Stimulated activated CD4-positive, alpha-beta T cell treated with anti-CD3 and anti-CD28 coated beads, Interleukin-1b, Interleukin-23, amount 100 ng/mL, for 48 hours (primary cell): ENCODE results near the gene NEK7.

Experiments
- DNase-seq: peaks from one replicate; pipeline ENCODE4 v3.0.0-alpha.2; 2020

NEK7 gene

GRCh38 chr1:198147216-198147615 lies 9.6 kb upstream of the NEK7 start:
- no peak for DNase-seq

GRCh38 chr1:198150369-198150768 lies 6.4 kb upstream of the NEK7 start:
- no peak for DNase-seq

GRCh38 chr1:198151688-198152087 lies 5.1 kb upstream of the NEK7 start:
- DNase-seq: no peak

GRCh38 chr1:198153103-198153502 lies 3.7 kb upstream of the NEK7 start:
- no peak for DNase-seq

- DNase-seq: no peak
Measured at GRCh38 chr1:198153804-198154203, 3.0 kb upstream of the NEK7 start.

- DNase-seq: no peak
Measured at GRCh38 chr1:198155253-198155652, 1.5 kb upstream of the NEK7 start.

GRCh38 chr1:198156111-198156744 lies 570 bp upstream of the NEK7 start:
- peak; percentile 71 for DNase-seq

- DNase-seq: peak; percentile 84
Measured at GRCh38 chr1:198157241-198157846, 546 bp downstream of the NEK7 start.

GRCh38 chr1:198157847-198158725 lies 1.3 kb downstream of the NEK7 start:
- peak; percentile 33 for DNase-seq

GRCh38 chr1:198158735-198159589 lies 2.2 kb downstream of the NEK7 start:
- peak; percentile 86 for DNase-seq

- no peak for DNase-seq
Measured at GRCh38 chr1:198160222-198160621, 3.4 kb downstream of the NEK7 start.

- DNase-seq: no peak
Measured at GRCh38 chr1:198160946-198161614, 4.3 kb downstream of the NEK7 start.

GRCh38 chr1:198161718-198162090 lies 4.9 kb downstream of the NEK7 start:
- DNase-seq: no peak

- no peak for DNase-seq
Measured at GRCh38 chr1:198162091-198162767, 5.4 kb downstream of the NEK7 start.

GRCh38 chr1:198165927-198166647 lies 9.3 kb downstream of the NEK7 start:
- DNase-seq: peak; percentile 22

- DNase-seq: no peak
Measured at GRCh38 chr1:198166900-198167299, 10.1 kb downstream of the NEK7 start.

- peak; percentile 22 for DNase-seq
Measured at GRCh38 chr1:198167436-198167934, 10.7 kb downstream of the NEK7 start.

- DNase-seq: no peak
Measured at GRCh38 chr1:198168227-198168626, 11.4 kb downstream of the NEK7 start.

- no peak for DNase-seq
Measured at GRCh38 chr1:198169672-198170071, 12.9 kb downstream of the NEK7 start.

GRCh38 chr1:198171667-198172540 lies 15.1 kb downstream of the NEK7 start:
- DNase-seq: no peak
